Thyroid gland (tissue), 4 donors: Measurements from ENCODE around the gene SUMO4. TPM values are rescaled to one million over a fixed set of nuclear protein-coding genes. Genes with fewer than 3 reads are reported as not detected.

Experiments
- DNase-seq, 2 donors: peaks; one replicate each; pipeline ENCODE4 v3.0.0-alpha.2; 2019
- H3K27ac ChIP-seq, 3 donors: fragments of 200-600 bp; sonication (generic); 1 replicate in 2 of 3; 2 replicates in 1 of 3; pipeline ENCODE4 v1.5.1; 2016 to 2019; ENCODE audit warnings: mild to moderate bottlenecking in 1 of 3, moderate library complexity in 1 of 3
- H3K27me3 ChIP-seq: fragments of 200-600 bp; sonication (generic); one replicate; pipeline ENCODE4 v1.5.1; 2019
- H3K36me3 ChIP-seq, 2 donors: fragments of 200-600 bp; sonication (generic); one replicate each; pipeline ENCODE4 v1.5.1; 2016 to 2019
- H3K4me1 ChIP-seq, 2 donors: fragments of 200-600 bp; sonication (generic); one replicate each; pipeline ENCODE4 v1.5.1; 2017 to 2019
- H3K4me3 ChIP-seq, 3 donors: fragments of 200-600 bp; sonication (generic); replicated peaks in 1 of 3; 1 replicate in 2 of 3; 2 replicates in 1 of 3; pipeline ENCODE4 v1.5.1; 2016; ENCODE audit warnings: mild to moderate bottlenecking in 1 of 3
- H3K9me3 ChIP-seq: fragments of 200-600 bp; sonication (generic); one replicate; pipeline ENCODE4 v1.5.1; 2017
- POLR2A ChIP-seq, 2 donors: fragments of 450-650 bp; IDR thresholded peaks; one replicate each; pipeline ENCODE4 v1.6.1; 2017; ENCODE audit warnings: antibody characterized with exemption in 2 of 2, mild to moderate bottlenecking in 2 of 2, moderate library complexity in 1 of 2
- WGBS, 2 donors: methylation state at CpG; one replicate each; pipeline ENCODE4 v1.1.5; 2017; 5-methylcytosine and 5-hydroxymethylcytosine counted together
- intact Hi-C: fragments of 100-400 bp; cut with DNase I; formaldehyde crosslinking; loops from one replicate; pipeline ENCODE4 v1.15.1; 2023
- total RNA-seq, 4 donors: library from RNA; depleted of rRNA; stranded (reverse); fragments of >200 nt; gene quantifications; one replicate each; pipeline ENCODE4 v1.2.3, GENCODE V29; 2016
- TF ChIP-seq, protein P1 (sequence below), 6 experiments: fragments of 200-600 bp in 3 of 6; fragments of 450-650 bp in 3 of 6; sonication (generic) in 3 of 6; IDR thresholded peaks; one replicate each; pipeline ENCODE4 v1.5.1; 2016 to 2019; ENCODE audit warnings: antibody characterized with exemption in 6 of 6, mild to moderate bottlenecking in 2 of 6, inconsistent platforms in 1 of 6, moderate library complexity in 1 of 6

Gene SUMO4
- total RNA-seq, 4 donors from 2014 or later = 3.6 to 9.9 (median 4.7) TPM

- H3K36me3 ChIP-seq = no peaks in the 10 kb centered on the region
- no peak overlapping the region for H3K27ac ChIP-seq
- no peaks in the 10 kb centered on the region for H3K9me3 ChIP-seq
- no peaks in the 10 kb centered on the region for H3K4me1 ChIP-seq
- no peak overlapping the region for H3K4me3 ChIP-seq
- intact Hi-C loops = loop anchor here (5.0 kb wide), 1 partner anchor 407 kb away; no protein-coding TSS in a partner anchor
- TF ChIP-seq, protein P1, sequence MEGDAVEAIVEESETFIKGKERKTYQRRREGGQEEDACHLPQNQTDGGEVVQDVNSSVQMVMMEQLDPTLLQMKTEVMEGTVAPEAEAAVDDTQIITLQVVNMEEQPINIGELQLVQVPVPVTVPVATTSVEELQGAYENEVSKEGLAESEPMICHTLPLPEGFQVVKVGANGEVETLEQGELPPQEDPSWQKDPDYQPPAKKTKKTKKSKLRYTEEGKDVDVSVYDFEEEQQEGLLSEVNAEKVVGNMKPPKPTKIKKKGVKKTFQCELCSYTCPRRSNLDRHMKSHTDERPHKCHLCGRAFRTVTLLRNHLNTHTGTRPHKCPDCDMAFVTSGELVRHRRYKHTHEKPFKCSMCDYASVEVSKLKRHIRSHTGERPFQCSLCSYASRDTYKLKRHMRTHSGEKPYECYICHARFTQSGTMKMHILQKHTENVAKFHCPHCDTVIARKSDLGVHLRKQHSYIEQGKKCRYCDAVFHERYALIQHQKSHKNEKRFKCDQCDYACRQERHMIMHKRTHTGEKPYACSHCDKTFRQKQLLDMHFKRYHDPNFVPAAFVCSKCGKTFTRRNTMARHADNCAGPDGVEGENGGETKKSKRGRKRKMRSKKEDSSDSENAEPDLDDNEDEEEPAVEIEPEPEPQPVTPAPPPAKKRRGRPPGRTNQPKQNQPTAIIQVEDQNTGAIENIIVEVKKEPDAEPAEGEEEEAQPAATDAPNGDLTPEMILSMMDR (IDR thresholded peaks at IDR 0.05) = no peak
- TF ChIP-seq POLR2A (IDR thresholded peaks at IDR 0.05) = no peak
- 74 to 75% methylated on average over 1 of the region's 1 CpG for WGBS, 2 donors
- H3K27me3 ChIP-seq = no peaks in the 10 kb centered on the region
- DNase-seq = no peak
Measured at GRCh38 chr6:149433881-149434280, 33.8 kb downstream of the SUMO4 start.

GRCh38 chr6:149435919-149436586, 36.0 kb downstream of the SUMO4 start:
- DNase-seq = no peak
- no peak for TF ChIP-seq POLR2A (IDR thresholded peaks at IDR 0.05)
- TF ChIP-seq, protein P1 (IDR thresholded peaks at IDR 0.05) = no peak
- Histone ChIP-seq H3K27me3 (no peaks in the 10 kb centered on the region), H3K4me1 (no peaks in the 10 kb centered on the region), H3K4me3 (no peak overlapping the region), H3K27ac (no peak overlapping the region), H3K9me3 (no peaks in the 10 kb centered on the region), H3K36me3 (no peaks in the 10 kb centered on the region)
- WGBS, 2 donors = 84 to 94% methylated on average over 11 of the region's 13 CpGs
- intact Hi-C loops = no loop called here

DNA sequence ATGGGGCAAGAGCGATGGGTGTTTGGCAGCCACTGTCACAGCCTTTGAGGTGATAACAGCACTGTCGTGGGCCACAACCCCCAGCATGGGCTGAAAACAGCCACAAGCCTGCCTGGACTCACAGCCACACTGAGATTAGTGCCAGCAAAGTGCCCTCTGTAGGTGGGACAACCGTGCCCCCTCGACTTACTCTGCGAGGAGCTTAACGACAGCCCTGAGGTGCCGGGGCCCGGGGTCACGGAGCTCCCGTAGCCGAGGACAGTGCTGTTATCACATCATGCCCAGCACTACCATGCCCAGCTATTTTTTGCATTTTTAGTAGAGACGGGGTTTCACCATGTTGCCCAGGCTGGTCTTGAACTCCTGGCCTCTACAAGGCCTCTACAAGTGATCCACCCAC, 36.6 kb downstream of the SUMO4 start:
- WGBS, 2 donors = 95 to 96% methylated on average over 11 to 12 of the region's 12 CpGs
- DNase-seq = no peak
- H3K9me3 ChIP-seq = no peaks in the 10 kb centered on the region
- H3K36me3 ChIP-seq = no peaks in the 10 kb centered on the region
- no peaks in the 10 kb centered on the region for H3K27me3 ChIP-seq
- intact Hi-C loops = no loop called here
- TF ChIP-seq, protein P1 (IDR thresholded peaks at IDR 0.05) = no peak
- no peak for TF ChIP-seq POLR2A (IDR thresholded peaks at IDR 0.05)
- no peak overlapping the region for H3K4me3 ChIP-seq
- H3K27ac ChIP-seq = no peak overlapping the region
- no peaks in the 10 kb centered on the region for H3K4me1 ChIP-seq

GRCh38 chr6:149437212-149437611, 37.1 kb downstream of the SUMO4 start:
- no peaks in the 10 kb centered on the region for H3K9me3 ChIP-seq
- no peaks in the 10 kb centered on the region for H3K4me1 ChIP-seq
- intact Hi-C loops = no loop called here
- H3K27ac ChIP-seq = no peak overlapping the region
- no peaks in the 10 kb centered on the region for H3K36me3 ChIP-seq
- no peaks in the 10 kb centered on the region for H3K27me3 ChIP-seq
- DNase-seq = no peak
- no peak for TF ChIP-seq POLR2A (IDR thresholded peaks at IDR 0.05)
- TF ChIP-seq, protein P1 (IDR thresholded peaks at IDR 0.05) = no peak
- WGBS, 2 donors = 92 to 95% methylated on average over 3 of the region's 3 CpGs
- H3K4me3 ChIP-seq = no peak overlapping the region

DNA sequence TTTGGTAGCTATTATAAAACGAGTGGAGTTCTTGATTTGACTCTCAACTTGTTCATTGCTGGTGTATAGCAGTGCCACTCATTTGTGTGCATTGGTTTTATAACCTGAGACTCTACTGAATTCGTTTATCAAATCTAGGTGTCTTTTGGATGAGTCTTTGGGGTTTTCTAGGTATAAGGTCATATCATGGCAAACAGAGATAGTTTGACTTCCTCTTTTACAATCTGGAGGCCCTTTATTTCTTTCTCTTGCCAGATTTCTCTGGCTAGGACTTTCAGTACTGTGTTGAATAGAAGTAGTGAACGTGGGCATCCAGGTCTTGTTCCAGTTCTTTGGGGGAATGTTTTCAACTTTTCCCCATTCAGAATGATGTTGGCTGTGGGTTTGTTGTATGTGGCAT, 38.8 kb downstream of the SUMO4 start:
- WGBS, 2 donors = 85 to 95% methylated on average over 3 of the region's 3 CpGs
- no peak for TF ChIP-seq POLR2A (IDR thresholded peaks at IDR 0.05)
- TF ChIP-seq, protein P1 (IDR thresholded peaks at IDR 0.05) = no peak
- H3K4me3 ChIP-seq = no peak overlapping the region
- intact Hi-C loops = no loop called here
- no peaks in the 10 kb centered on the region for H3K27me3 ChIP-seq
- no peaks in the 10 kb centered on the region for H3K4me1 ChIP-seq
- H3K36me3 ChIP-seq = no peaks in the 10 kb centered on the region
- H3K27ac ChIP-seq = no peak overlapping the region
- DNase-seq = no peak
- H3K9me3 ChIP-seq = no peaks in the 10 kb centered on the region
